Sigmoid colon (tissue), 3 donors: Measurements from ENCODE around the gene TMEM25.

ENCODE experiments used
- CTCF ChIP-seq, 4 experiments: fragments of 450-650 bp in 3 of 4; fragments of 200-600 bp in 1 of 4; IDR thresholded peaks; one replicate each; pipeline ENCODE4 v1.5.1; 2016 to 2019; ENCODE audit warnings: antibody characterized with exemption in 4 of 4, mild to moderate bottlenecking in 3 of 4, moderate library complexity in 2 of 4
- POLR2A ChIP-seq, 2 donors: fragments of 450-650 bp; IDR thresholded peaks; one replicate each; pipeline ENCODE4 v1.6.1; 2016; ENCODE audit warnings: antibody characterized with exemption in 2 of 2, mild to moderate bottlenecking in 2 of 2, moderate library complexity in 2 of 2

- no peak for TF ChIP-seq CTCF (IDR thresholded peaks at IDR 0.05)
- no peak for TF ChIP-seq POLR2A (IDR thresholded peaks at IDR 0.05)
Measured at GRCh38 chr11:118581057-118581456, 50.1 kb downstream of the TMEM25 start.
